GM18508 (cell line): ENCODE measurements around the gene CSF2RB.

Experiments
- ATAC-seq: cut with Tn5 transposase; IDR thresholded peaks from one replicate; pipeline ENCODE4 v1.9.1; 2021; ENCODE audit warnings: moderate number of reproducible peaks; ENCODE audit not compliant: insufficient read depth, unreplicated experiment

CSF2RB gene

GRCh38 chr22:36934418-36935312 is 21.2 kb downstream of the CSF2RB start:
- no peak for ATAC-seq

GRCh38 chr22:36935313-36935610 is 21.8 kb downstream of the CSF2RB start:
- ATAC-seq = no peak

DNA sequence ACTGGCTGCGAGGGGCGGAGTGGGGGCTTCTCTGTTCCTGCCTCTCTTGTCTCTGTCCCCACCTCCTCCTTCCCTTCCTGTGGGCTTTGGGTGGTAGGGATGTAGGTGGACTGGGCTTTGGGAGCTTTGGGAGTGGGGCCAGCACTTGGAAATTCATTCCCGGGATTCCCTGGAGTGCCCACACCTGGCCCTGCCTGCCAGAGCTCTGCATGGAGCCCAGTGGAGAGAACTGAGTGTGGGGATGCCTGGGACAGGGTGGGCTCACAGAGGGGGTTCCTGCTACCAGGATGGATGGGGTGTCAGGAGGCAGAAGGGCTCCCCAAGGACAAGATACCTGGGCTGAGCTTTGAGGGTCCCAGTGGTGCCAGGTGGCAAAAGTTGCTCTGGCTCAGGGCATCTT is 22.3 kb downstream of the CSF2RB start:
- ATAC-seq = no peak

GRCh38 chr22:36936362-36937116 is 23.1 kb downstream of the CSF2RB start:
- ATAC-seq = no peak

DNA sequence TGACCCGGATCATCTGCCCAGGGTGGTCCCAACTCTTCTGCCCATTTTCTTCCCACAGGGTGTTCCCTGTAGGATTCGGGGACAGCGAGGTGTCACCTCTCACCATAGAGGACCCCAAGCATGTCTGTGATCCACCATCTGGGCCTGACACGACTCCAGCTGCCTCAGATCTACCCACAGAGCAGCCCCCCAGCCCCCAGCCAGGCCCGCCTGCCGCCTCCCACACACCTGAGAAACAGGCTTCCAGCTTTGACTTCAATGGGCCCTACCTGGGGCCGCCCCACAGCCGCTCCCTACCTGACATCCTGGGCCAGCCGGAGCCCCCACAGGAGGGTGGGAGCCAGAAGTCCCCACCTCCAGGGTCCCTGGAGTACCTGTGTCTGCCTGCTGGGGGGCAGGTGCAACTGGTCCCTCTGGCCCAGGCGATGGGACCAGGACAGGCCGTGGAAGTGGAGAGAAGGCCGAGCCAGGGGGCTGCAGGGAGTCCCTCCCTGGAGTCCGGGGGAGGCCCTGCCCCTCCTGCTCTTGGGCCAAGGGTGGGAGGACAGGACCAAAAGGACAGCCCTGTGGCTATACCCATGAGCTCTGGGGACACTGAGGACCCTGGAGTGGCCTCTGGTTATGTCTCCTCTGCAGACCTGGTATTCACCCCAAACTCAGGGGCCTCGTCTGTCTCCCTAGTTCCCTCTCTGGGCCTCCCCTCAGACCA is 24.0 kb downstream of the CSF2RB start:
- ATAC-seq = no peak

DNA sequence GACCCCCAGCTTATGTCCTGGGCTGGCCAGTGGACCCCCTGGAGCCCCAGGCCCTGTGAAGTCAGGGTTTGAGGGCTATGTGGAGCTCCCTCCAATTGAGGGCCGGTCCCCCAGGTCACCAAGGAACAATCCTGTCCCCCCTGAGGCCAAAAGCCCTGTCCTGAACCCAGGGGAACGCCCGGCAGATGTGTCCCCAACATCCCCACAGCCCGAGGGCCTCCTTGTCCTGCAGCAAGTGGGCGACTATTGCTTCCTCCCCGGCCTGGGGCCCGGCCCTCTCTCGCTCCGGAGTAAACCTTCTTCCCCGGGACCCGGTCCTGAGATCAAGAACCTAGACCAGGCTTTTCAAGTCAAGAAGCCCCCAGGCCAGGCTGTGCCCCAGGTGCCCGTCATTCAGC is 24.6 kb downstream of the CSF2RB start:
- ATAC-seq = no peak

- ATAC-seq = no peak
These were observed 25.5 kb downstream of the CSF2RB start for GRCh38 chr22:36938886-36939285.

DNA sequence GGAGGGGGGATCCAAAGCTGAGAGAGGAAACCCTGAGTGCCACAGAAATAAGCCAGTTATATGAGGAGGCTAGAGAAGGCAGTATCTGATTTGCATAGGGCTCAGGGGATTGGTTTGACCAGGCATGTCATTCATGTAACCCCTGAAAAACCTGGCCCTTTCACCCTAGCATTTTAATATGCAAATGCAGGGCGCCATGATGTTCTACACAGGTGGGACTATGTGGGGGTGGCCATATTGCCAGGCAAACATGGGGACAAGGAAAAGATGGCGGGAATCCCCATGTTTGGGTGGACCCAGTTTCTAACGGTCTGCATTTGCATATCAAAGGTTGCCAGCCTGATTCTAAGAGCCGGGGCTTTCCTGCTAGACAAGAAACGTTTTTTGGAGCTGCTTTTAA is 27.2 kb downstream of the CSF2RB start:
- ATAC-seq = no peak

- ATAC-seq = no peak
These were observed 29.1 kb downstream of the CSF2RB start for GRCh38 chr22:36942556-36942955.

DNA sequence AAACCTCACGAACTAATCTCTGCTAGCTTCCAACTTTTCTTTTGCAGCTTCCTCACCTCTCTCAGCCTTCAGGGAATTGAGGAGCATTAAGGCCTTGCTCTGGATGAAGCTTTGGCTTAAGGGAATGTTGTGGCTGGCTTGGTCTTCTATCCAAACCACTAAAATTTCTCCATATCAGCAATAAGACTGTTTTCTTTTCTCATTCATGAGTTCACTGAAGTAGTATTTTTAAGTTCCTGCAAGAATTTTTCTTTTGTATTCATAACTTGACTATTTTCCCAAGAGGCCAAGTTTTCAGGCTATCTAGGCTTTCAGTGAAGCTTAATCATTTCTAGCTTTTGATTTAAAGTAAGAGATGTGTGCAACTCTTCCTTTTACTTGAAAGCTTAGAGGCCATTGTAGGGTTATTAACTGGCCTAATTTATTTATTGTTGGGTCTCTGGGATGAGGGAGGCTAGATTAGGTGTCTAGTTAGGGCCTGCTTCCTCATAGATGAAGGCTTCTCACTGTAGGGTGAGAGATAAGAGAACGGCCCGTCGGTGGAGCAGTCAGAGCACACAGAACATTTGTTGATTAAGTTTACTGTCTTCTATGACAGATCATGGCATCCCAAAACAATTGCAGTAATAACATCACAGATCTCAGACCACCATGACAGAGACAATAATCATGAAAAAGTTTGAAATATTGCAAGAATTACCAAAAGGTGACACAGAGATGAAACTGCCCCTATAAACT is 33.2 kb downstream of the CSF2RB start:
- no peak for ATAC-seq

DNA sequence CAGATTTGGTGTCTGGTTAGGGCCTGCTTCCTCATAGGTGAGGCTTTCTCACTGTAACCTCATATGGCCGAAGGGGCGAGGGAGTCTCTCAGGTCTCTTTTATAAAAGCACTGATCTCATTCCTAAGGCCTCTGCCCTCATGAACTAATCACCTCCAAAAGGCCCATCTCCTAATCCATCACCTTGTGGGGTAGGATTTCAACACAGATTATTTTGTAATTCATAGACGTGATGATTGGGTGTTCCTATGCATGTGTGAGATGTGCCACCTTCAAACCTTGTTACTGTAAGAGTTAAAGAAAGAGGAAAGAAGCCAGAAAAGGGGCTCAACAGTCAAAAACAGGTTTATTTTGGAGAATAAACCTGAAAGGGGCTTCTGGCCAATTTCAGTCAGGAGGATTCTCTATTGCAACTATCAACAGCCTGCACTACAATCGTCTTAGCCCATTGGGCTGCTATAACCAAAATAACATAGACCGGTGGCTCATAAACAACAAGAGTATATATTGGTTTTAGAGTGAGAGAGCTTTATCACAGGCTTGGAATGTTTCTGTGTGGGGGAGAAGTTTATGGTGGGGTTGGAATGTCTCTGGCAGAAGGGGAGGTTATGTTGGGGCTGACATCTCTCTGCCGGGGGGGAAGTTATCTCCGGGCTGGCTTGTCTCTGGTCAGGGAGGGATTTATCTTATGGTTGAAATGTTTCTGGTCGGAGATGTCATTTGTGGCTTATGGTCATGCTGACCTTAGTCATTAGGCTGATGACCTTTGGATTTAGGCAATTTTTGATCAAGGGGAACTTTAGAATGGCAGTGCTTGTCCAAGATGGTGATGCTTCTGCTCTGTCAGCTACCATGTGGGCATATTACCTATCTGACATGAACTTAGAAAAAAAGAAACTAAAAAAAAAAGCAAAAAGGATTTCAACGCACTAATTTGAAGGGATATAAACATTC is 35.1 kb downstream of the CSF2RB start:
- no peak for ATAC-seq

DNA sequence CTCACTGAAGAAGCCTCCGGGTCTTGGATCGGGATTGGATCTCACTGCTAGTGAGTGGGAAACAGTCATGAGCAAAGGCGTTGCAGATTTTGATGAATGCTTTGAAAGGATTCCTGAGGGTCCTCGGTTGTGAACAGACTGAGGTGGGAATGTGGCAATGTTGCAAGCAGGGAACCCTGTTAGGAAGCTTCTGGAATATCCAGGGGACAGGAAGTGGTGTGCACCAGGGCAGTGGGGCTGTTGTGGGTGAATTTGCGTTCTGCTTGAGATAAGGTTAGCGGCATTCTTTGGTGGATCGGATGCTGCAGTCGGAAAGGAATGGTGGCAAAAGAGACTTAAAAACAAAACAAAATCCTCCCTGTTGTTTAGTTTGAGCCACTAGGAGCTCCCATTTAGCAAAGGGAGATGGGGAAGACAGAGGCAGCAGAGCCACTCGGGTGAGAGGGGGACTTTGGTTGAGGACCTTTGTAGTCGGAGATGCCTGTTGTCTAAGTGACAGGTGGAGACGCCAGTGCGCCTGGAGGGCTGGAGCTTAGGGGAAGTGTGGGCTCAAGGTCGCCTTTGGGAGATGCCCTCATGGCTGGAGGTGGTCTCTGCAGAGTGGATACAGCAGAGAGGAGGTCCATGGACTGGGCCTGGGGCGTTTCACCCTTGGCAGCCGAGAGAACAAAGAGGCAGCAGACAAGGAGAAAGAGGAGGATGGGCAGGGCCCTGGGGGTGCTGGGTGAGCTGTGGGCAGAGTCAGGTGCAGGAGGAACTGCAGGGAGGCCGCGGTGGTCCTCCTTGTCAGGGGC is 37.6 kb downstream of the CSF2RB start:
- ATAC-seq = no peak

DNA sequence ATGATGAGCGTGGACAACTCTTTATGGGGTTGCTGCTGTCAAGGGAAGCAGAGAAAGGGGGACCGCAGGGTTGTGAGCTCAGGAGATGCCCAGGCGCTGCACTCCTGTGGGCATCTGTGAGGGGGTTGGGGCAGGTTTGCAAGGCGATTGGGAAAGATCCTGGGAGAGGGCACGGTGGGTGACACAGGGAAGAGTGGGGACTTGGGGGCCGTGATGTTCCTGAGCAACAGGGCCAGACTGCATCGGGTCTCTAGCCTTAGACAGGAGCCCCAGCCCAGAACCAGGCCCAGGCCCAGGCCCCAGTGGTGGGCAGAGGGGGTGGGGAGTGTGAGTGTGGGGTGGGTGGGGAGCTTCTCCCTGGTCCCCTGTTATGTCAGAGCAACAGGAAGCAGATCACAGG is 38.3 kb downstream of the CSF2RB start:
- ATAC-seq = no peak

DNA sequence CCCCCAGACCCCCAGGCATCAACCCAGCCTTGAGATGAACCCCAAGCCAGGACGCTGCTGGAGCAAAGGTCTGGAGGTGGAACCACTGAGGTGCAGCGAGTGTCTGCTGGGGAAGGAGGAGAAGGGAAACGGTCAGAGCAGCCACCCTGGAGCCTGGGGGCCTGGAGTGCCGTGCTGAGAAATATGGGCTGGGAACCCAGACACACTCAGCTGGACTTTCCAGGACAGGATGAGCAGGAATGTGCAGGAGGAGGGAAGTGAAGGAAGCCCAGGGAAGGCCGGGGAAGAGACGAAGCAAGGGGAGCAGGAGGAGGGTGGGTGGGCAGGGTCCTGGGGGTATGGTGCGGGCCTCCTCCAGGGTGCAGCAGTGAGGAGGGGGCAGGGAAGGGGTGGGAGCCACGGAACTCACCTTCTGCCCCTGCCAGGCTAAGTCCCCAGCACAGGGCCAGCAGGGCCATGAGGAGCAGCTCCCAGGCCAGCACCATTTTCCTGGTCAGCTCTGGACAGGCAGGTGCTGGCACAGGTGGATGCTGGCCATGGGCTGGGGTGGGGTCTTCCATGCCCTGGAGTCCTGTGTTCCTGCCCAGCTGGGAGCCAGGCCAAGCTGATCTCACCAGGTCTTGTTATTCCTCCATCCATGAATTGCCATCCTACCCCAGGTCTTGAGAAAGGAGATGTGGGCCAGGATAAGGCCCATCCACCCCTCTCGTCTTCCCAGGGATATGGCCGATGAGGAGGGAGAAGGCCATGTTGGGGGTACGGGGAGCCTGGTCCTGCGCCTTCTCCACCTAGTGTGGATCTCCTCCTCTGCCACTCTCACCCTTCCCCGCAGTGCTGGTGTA is 40.0 kb downstream of the CSF2RB start:
- no peak for ATAC-seq

DNA sequence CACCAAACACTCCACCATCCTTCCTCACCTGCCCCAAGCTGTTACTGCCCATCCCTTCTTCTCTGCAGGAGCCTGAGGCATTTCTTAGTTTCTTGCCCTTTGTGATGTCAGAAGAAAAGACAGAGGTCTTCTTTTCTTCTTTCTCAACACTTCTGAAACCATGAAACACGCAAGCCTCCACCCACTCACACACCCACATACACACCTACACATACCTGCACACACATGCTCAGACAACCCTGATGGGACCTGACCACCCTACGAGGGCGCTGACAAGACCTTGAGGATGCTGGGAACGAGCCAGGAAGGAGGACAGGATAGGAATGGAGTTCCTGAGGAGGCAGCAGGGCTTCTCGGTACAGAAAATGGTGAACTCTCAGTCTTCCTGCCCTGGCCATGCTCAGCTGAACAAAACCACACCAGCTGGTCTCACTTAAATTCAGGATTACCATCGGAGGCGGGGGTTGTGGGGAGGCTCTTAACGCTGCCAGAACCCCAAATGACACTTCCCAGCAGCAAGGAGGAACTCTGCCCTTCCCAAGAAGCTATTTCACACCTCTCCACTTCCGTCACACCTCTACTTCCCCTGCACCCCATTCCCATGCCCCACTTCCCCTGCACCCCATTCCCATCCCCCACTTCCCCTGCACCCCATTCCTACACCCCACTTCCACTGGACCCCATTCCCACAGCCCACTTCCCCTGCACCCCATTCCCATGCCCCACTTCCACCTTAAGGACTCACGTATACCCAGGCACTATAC is 41.0 kb downstream of the CSF2RB start:
- ATAC-seq = no peak

- ATAC-seq = no peak
These were observed 42.3 kb downstream of the CSF2RB start for GRCh38 chr22:36955691-36956090.

DNA sequence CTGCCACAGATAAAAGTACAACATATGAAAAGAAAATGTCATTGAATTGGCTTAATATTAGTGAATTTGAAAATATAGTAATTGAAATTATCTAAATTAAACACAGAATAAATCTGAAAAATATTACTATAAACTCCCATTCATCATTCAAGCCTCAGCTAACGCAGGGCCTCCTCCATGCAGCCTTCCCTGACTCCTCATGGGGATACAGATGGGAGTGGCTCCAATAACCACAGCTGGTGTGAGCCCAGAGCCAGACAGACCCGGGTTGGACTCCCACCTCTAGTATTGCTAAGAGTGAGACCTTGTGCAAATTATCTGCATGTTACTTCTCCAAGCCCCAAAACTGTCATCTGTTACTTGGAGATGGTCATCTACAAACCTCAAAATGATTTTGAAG is 44.9 kb downstream of the CSF2RB start:
- ATAC-seq = no peak
